HFF-Myc (cell line): ENCODE measurements around the gene ETV3.

Experiments
- DNase-seq: peaks from one replicate; pipeline ENCODE4 v3.0.0-alpha.2; 2011; ENCODE audit warnings: low read depth; ENCODE audit errors: extremely low read depth
- H3K4me3 ChIP-seq: replicated peaks from 2 replicates; pipeline ENCODE4 v1.5.1; 2011; ENCODE audit warnings: low read depth, mild to moderate bottlenecking, control low read depth, low read length
- TF ChIP-seq, protein P1 (sequence below): IDR thresholded peaks from 2 replicates; pipeline ENCODE4 v1.5.1; 2012; ENCODE audit warnings: mild to moderate bottlenecking, low read depth, low read length, control low read depth; ENCODE audit errors: missing control alignments

Gene ETV3

DNA sequence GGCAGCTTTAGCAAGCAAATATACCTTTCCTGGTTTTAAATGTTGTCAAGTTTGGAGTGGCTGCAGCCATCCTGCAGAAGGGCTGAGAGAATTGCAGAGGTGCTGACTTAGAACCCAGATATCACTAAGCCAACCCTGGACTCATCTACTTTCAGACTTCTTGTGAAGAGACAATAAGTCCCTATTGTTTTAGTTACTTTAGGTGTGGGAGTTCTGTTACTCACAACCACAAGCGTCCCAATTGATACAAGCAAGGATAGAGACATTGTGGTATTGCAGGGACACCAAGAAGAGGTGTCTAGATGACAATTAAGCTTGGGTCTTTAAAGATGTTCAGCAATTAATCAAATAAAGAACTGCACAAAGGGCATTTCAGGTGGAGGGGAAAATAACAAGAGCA is 8.8 kb upstream of the ETV3 start:
- no peak for DNase-seq
- TF ChIP-seq, protein P1, sequence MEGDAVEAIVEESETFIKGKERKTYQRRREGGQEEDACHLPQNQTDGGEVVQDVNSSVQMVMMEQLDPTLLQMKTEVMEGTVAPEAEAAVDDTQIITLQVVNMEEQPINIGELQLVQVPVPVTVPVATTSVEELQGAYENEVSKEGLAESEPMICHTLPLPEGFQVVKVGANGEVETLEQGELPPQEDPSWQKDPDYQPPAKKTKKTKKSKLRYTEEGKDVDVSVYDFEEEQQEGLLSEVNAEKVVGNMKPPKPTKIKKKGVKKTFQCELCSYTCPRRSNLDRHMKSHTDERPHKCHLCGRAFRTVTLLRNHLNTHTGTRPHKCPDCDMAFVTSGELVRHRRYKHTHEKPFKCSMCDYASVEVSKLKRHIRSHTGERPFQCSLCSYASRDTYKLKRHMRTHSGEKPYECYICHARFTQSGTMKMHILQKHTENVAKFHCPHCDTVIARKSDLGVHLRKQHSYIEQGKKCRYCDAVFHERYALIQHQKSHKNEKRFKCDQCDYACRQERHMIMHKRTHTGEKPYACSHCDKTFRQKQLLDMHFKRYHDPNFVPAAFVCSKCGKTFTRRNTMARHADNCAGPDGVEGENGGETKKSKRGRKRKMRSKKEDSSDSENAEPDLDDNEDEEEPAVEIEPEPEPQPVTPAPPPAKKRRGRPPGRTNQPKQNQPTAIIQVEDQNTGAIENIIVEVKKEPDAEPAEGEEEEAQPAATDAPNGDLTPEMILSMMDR, result no peak
- H3K4me3 ChIP-seq, result no peak overlapping the region

DNA sequence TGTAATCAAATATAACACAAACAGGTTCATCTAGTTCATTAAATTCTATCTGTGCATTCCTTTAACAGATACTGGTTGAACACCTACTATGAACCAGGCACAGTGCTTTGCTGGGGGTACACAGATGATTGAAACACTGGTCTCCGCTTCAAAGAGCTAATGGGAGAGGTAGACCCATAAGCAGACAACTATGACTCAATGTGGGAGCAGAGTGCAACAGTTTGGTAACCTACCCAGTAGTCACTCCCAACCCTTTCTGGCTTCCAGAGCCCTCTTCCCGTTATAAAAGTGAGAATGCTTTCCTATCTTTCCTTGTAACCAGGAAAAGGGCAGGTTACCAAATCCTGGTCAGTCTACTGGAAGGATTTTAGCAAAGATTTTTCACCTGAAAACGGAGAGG is 8.0 kb upstream of the ETV3 start:
- no peak overlapping the region for H3K4me3 ChIP-seq
- DNase-seq, result no peak
- TF ChIP-seq, protein P1, result no peak

DNA sequence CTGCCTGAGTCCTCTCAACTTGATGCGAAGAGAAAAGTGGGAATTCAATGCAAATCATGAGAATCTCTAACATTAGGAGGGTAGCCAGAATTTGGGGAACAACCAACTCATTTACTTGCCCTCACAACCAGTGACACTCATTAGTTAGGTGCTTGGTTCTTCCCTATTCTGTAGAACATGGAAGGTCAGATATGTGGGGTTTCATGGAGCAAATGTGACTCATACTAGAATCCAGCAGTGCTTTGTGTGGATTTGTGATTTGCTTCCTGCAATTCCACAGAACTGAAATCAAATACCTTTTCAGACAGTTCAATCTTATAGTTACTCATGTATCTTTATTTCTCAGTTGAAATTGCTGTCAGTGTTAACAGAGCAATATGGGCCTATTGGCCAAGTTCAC is 6.9 kb upstream of the ETV3 start:
- TF ChIP-seq, protein P1, result no peak
- DNase-seq, result no peak
- H3K4me3 ChIP-seq, result no peak overlapping the region

DNA sequence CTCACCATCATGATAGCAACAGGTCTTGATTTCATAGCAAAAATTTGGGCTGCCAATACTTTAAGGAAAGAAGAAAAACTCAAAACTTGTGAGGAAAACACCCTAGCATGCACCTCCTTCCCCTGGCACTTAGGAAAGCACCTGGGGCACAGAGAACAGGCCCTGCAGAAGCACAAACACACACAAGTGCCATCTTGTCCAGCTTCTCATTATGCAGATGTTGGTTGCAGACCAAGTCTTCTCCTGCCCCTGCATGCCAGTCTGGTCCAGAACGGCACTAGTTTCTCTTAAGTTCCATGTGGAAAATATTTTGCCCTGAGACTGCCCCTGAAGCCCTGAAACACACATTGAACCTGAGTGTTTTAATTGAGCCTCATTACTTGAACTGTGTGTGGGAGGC is 6.3 kb upstream of the ETV3 start:
- TF ChIP-seq, protein P1, result no peak
- DNase-seq, result no peak
- no peak overlapping the region for H3K4me3 ChIP-seq

DNA sequence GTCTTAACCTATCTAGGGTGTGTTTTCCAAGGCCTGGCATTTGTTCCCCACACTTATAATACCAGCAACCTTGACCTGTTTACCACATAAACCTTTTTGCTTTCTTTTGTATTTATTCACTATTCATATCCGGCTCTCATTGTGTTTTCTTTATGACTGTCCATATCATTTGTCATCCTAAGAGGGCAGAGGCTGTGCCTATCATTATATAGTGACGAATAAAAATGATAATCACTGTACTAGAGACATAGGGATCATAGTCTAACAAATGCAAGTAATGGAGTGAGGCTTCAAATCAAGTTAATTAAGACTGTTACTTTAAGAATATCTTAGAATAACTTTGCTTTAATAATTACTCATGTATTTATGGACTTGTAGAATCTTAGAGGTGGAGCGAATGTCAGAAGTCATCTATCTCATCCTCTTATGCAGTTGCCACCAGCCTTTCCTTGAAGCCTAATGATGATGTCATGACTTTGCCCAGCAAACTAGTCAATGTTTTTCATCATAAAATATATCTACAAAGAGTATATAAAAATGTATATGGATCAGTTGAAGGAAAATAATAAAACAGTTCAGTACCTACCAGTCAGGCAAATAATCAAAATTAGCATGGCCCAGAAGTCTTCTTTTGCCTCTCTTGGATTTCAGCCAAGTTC is 4.7 kb upstream of the ETV3 start:
- H3K4me3 ChIP-seq, result no peak overlapping the region
- DNase-seq, result no peak
- TF ChIP-seq, protein P1, result no peak

DNA sequence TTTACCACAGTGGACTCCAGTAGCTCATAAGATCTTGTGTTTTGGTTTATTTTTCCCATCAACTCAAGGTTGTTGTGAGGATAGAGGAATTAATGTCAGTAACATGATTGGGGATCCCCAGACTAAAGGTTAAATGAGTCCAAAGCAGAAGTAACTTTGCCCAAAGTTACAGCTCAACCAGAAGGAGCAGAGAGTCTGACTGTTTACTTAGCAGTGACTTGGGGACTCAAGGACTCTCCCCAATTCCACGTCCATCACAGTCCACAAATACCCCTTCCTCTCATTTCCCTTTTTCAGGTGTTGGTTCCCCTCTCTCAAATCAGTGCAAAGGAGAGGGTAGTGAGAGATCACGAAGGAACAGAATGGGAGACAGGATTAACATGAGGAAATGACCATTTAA is 4.0 kb upstream of the ETV3 start:
- no peak for DNase-seq
- no peak overlapping the region for H3K4me3 ChIP-seq
- TF ChIP-seq, protein P1, result no peak

DNA sequence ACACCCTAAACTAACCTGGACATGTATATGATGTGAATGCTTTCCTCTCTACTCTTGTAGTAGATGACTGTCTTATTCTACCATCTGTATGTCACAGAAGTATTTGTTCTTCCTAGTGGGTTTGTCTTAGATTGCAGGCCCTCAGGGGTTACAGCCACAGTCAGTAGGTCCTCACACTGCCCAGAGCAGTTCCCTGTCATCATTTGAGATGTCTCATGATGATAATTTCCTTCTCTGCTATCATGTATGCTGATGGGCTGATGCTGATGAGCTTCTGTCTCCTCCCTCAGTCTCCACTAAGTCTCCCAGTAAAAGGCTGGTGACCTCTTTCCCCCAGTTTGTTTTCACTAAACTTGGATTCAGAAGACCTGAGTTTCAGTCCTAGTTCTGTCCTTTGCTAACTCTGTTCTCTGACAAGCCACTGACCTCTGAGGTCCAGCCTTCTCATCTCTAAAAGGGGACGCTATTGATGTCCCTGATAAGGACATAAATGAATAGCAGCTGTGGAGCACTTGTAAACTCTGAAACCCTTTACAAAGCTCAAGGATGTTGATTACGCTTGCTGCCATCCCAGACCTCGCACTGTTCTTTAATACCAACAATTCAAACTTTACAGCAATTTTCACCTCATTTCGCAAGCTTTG is 3.1 kb upstream of the ETV3 start:
- no peak overlapping the region for H3K4me3 ChIP-seq
- DNase-seq, result no peak
- TF ChIP-seq, protein P1, result no peak
